Glomerular endothelial cell (primary cell): ENCODE measurements around the gene RGS4. TPM values are rescaled to one million over a fixed set of nuclear protein-coding genes. Genes with fewer than 3 reads are reported as not detected.

ENCODE experiments used
- DNase-seq: peaks from one replicate; pipeline ENCODE4 v3.0.0-alpha.2; 2011; ENCODE audit warnings: low read depth, low spot score; ENCODE audit errors: extremely low read depth
- total RNA-seq: library from RNA; depleted of rRNA; stranded (reverse); fragments of >200 nt; gene quantifications from 2 replicates; pipeline ENCODE4 v1.2.3, GENCODE V29; 2015

Gene RGS4
- total RNA-seq, 1 donor from 2014 or later: 351 TPM

DNA sequence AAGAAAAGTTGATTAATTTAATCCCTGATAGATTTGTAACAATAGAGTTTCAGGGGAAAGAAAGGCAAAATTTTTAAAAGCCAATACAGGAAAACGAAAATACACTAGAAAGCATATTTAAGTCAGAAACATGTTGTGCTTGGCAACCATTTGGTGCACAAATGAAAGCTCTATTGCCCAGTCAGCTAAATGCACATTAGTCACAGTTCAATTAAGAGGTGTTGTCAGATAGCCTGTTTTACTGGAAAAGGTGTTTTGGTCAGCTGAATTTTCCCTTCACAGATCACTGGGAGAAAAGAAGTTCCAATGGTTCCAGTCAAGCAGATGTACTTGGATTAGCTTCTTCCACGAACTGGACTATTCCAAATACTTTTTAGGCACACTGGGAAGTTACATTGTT, 25.4 kb downstream of the RGS4 start:
- DNase-seq: no peak

DNA sequence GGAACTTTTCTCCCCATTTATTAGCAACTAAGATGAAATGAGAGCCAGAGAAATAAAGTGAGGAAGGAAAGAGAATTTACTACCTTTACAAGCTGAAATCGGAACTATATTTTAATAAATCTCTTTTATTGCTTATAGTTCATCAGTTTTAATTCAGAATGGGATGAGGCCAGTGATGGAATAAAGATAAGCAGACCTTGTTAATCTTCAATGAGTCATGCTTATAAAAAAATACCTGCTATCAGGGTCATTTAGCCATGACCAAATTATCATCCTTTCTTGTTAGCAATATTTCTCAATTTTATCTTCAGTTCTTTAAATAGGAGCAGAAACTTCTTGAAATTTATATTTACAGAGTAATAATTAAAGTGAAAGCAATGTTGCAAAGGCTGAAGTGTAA, 26.1 kb downstream of the RGS4 start:
- DNase-seq: no peak

DNA sequence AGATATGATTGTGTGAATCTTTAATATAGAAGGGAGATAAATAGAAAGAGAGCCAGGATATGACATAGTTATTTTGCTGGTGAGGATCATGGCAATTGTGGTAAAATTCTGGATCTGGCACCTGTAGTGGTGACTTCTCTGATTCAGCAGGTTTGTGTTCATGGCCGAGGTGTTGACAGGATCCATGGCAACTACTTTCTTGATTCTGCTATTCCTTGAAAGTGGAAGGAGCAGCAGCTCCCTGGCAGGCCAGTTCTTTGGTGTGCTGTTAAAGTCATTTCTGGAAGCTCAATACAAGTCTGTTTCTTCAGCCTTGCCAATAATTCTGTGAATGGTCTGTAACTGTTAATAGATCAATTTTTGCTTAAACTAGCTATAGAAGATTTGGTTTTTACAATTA, 33.4 kb downstream of the RGS4 start:
- no peak for DNase-seq

DNA sequence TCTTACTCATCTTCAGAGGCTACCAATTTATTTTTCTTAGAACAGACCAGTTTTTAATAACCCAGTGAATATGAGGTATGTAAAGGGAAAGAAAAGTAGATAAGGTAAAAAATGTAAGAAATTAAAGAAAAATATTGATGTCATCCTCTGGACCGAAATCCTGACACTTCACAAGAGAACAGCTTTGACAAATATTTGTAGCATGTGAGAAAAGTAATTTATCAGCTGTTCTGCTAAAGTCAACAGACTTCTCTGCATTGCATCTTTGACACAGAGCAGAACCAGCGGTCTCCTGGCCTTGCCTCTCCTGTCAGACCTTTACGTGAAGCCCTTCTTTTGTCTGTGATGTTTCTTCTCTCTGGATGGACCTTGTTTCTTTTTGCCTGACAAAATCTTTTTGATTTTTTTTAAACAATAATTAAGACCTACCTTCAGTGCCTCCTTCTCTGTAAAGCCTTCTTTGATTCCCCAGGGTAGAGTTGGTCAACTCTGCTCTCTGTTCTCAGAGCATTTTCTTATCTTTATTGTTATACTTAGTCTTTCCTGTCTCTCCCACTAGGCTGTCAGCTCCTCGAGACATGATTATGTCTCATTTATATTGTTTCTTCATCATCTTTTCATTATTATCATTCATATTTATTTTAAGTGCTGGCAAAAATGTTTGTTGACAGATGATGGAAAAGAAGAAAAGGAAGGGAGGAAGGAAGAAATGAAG, 35.4 kb downstream of the RGS4 start:
- no peak for DNase-seq

DNA sequence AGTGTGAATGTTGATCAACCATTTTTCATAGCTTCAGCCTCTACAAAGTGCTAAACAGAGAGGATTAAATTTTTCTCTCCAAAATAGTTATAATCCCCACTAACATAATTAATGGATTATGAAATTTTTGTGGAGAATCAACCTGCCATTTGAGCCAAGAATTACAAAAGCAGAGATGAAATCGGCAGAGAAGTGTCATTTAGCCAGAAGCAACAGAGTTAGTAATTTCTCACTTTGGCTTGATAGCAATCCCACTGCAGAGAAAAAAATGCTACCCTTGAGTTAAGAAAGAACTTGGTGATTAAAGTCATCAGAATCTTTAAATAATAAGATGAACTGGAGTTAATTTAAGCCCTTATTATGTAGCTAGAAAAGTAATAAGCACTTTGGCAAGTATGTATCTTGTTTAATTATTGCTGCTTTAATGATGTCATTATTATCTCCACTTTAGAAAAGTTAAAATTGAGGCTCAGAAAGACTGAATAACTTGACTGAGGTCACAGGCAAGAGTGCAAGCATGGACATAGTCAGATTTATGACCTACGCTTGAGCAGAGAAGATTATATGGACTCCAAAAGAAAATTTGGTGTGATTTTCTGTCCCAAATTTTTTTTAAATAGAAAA, 37.3 kb downstream of the RGS4 start:
- DNase-seq: no peak

DNA sequence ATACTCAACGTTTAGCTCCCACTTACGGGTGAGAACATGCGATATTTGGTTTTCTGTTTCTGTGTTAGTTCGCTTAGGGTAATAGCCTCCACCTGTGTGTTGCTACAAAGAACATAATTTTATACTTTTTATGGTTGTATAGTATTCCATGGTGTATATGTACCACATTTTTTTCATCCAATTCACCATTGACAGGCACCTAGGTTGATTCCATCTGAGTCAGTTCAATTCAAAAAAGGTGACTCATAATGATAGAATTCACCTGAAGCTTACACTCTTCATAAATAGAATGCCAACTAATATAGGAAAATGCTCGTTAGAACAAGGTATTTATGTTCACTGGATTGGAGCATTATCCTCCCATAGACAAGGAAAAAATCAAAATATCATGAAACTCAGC, 38.5 kb downstream of the RGS4 start:
- no peak for DNase-seq

DNA sequence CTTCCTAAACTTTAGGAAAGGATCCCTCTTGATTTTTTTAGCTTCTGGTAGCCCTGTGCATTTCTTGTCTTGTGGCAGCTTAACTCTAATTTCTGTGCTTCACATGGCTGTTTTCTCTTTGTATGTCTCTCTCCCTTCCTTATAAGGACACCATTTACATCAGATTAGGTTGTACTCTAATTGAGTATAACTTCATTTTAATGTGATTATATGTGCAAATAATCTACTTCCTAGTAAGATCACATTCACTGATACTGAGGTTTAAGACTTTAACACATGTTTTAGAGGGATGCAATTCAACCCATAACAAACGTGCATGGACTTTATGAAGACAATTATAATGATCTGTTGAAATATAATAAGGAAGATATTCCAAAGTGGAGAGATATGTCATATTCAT, 46.7 kb downstream of the RGS4 start:
- no peak for DNase-seq

DNA sequence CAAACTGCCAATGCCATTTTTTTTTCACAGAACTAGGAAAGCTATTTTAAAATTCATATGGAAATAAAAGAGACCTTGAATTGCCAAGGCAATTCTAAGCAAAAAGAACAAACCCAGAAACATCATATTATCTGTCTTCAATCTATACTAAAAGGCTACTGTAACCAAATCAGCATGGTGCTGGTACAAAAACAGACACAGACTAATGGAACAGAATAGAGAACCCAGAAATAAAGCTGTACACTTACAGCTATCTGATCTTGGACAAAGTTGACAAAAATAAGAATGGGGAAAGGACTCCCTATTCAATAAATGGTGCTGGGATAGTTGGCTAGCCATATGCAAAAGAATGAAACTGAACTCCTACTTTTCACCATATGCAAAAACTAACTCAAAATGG, 50.5 kb downstream of the RGS4 start:
- no peak for DNase-seq

DNA sequence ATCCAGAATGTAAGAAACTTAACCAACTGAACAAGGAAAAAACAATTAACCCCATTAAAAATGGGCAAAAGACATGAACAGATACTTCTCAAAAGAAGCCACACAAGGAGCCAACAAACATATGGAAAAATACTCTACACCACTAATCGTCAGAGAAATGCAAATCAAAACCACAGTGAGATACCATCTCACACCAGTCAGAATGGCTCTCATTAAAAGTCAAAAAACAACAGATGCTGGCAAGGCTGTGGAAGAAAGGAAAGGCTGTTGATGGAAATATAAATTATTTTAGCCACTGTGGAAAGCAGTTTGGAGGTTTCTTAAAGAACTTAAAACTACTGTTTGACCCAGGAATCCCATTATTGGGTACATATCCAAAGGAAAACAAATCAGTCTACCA, 51.2 kb downstream of the RGS4 start:
- no peak for DNase-seq

DNA sequence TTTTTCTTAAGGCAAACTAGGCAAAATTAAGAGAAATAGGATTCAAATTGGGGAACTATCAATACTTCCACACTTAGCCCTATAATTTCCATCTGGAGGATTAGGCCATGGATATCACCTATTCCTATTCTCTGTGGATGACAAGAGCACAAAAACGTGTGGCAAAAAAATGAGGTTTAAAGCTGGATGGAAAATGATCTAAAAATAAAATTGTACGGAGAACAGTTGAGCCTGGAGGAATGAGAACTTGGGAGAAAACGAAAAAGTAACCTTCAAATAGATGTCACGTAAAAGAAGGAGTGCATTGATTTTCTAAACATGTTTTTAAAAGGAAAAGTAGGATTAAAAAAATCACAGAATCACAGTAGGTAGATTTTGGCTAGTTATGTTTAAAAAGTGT, 55.7 kb downstream of the RGS4 start:
- no peak for DNase-seq

Other genes starting within 250 kb of the RGS4 start
- 0.19 and 2.2 TPM in 2 replicates for gene CCDC190, start 208.2 kb upstream of the RGS4 start, total RNA-seq
- 5.9 and 21.8 TPM in 2 replicates for gene RGS5, start 133.6 kb downstream of the RGS4 start, total RNA-seq